GM21786 (cell line): ENCODE results near the gene CFAP58.

ENCODE experiments used
- ATAC-seq: cut with Tn5 transposase; IDR thresholded peaks from one replicate; pipeline ENCODE4 v1.9.1; 2021; ENCODE audit not compliant: unreplicated experiment

CFAP58 gene

DNA sequence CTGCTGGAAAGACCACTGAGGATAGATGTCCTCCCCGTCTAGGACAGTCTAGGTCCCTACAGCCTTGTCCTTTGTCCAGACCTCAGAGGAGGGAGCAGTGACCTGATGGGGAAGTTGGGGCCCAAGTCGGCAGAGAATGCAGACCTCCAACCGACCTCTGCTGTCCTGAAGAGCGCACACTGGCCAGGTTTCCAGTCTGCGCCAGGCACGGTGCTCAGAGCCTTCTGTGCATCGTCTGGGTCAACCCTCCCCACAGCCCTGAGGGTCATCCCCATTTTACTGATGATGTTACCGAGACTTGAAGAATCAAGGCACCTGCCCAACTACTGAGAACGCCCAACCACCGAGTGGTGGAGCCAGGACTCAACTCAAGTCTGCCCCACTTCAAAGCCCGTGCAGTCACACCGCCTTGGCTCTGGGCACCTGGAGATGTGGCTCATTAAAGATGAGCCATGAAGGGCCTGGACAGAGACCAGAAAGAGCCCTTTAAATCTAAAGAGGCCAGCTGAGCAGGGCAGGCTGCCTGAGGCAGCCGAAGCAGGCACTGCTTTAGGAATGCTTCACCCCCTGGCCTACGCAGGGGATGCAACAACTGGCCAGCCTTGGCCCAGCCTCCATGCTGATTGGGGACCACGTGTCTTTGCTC is 19.8 kb upstream of the CFAP58 start:
- no peak for ATAC-seq

DNA sequence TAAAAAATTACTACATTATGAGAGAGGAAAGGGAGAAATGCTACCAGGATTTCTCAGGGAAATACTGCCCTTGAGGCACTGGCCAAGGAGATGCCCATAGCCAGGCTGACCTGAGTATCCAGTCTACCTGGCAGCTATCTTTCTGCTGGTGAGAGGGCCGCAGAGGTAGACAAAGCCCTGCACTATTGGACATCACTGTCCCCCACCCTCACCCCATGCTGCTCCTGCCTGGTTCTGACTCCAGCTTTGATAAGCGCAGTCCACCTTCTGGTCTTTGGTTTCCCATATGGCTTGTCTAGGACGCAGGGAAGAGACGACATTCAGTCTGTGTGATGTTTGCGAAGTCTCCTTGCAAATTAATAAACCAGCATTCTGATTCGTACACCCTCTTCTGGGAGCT is 19.1 kb upstream of the CFAP58 start:
- no peak for ATAC-seq

DNA sequence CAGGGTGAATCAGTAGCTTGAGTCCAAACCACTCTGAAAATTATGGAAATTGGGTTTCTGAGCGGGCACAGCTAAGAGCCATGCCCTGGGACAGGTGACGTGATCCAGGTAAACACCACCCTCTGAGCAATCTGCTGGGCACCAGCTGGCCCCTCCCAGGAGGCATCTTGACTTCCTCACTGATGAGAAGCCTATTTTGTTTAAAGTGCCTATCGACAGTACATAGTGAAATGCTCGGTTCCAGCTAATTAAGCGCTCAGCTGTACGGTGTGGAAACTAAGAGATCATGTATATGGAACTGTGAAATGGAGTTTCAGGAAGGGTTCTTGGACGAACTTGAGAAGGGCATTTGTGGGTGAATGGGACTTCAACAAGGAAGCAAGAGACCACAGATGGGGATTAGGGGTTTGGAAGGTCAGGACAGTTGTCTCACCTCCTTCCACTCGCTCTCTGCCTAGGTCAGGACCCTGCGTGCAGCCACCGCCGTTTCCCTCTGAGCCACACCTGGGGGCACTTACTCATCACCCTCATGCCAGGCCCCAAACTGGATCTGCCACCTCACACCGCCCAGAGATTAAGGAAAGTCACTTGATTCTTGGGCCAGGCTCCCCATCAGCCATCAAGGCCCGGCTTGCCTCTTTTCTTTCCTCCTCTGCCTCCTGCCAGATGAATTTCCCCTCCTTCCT is 18.5 kb upstream of the CFAP58 start:
- ATAC-seq: no peak

DNA sequence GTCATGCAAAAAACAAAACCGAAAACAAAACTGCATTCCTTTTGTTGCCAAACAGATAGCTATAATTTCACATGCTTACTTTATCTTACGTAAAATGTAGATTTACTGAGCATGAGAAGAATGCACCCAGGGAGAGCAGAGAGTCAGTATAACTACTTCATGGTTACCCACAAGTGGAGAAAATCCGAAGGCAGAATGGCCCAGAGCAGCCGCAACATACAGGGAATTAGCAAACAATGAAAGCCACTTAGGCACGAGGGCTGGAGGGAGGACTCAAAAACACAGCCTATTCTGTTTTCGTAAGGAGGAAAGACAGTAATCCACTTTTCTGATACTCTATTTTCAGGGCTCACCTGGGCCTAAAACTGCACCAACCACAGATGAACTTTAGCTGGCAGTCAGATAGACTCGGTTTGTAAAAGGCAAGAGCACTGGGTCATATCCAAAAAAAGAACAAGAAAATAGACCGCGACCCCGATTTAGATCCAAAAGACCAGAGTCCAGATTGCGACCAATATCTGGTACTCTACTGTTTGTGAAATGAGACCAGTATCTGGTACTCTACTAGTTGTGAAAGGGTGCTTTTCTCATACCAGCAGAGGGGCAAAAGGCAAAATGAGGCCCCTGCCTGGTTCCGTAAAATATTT is 16.7 kb upstream of the CFAP58 start:
- ATAC-seq: peak; percentile 20

DNA sequence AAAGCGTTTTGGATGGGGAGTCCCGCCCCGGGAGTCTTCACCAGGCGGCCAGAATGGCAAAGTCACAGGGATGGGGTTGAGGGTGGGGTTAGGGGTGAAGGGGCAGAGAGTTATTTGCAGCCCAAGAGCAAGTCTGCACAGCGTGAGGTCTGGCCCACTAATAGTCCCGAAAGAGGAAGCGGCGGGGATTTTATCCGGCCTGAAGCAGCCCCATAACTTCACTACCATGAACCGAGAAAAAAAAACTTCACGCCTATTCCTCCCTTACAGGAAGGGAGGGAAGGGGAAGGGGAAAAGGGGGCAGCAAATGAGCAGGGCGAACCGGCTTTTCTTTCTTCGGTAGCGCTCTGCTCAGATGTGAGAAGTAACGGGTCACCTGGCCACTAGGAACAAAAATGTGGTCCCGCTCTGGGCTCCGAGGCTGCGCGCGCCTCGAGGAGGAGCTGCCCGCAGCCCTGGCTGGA is 16.1 kb upstream of the CFAP58 start:
- peak; percentile 39 for ATAC-seq

DNA sequence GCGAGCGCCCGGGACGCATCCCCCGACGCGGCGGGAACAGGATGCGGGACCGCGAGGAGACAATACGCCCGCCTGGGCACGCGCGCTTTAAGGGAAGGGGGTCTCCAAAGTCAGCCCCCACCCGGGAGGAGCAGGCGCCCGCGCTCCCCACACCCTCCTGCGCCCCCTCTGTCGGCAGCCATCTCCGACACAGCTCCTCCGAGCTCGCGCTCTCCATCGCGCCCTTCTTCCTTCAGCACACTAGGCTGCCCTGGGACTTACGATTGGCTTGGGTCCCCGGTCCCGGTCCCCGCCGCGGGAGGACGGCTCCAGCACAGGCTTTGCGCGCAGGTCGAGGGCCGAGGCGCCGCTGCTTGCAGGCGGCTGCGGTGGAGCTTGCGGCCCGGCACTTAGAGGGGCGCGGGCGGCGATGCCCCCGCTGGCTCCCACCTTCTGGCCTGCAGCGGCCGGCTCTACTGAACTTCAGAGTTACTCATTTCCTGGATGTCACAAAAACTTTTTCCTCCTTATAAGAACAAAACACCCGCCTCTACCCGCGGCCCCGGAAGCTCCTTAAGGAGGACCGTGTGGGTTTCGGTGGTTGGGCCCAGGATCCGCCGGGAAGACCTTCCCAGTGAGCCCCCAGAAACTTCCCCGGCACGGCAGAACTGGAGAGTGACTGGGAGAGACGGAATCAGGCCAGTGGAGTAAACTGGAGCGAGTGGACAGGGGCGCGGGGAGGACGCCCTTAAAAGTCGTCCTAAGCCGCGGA is 15.5 kb upstream of the CFAP58 start, which contains the start of gene ITPRIP:
Gene ITPRIP (minus strand): TSS at position 481 of the 751 bp plus-strand sequence. CDS start 22,414 bp downstream, outside the sequence.
- peak; percentile 66 for ATAC-seq

DNA sequence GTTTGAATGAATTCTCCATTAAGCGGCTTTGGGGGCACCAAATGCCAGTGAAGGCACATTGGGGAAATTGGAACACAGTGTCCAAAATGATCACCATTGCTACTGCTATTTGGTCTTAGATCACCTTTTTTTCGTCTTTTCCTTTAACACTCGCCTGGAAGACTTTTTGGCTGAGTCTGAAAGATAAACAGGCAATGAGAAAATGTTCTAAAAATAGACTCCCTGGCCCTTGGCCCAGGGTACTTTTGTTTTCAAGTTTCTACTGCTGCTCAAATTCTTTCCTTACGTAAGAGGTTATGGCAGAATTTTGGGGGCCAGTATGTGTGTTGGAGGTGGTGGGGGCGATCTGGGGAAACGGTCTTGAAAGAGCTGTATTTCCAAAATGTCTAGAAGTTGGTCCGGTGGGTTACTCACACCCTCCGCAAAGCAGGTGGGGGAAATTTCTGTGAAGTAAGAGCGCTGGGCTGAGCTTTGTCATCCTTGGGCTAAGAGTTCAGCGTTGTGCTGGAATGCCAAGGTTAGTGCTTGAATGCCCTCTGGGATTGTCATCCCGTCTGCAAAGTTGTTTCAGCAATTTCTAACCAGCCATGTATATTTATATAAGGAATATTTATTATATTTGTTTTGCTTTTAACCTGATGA is 14.0 kb upstream of the CFAP58 start:
- no peak for ATAC-seq

DNA sequence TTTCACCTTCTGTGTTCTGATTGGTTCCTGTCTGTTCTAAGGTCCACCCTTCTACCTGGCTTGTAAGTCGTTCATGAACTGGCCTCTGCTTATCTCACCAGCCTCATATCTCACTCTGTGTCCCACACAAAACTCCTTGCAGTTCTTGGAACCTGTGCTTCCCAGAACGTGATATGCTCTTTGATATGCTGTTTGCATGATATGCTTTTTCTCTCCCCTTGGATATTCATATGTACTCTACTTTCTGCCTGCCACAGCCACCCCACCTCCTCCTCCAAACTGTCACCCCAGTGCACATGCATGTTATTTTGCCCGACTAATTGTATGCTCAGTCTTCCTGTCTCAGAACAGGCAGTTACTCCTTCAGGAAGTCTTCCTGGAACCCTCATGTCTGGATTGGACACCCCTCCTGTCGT is 13.5 kb upstream of the CFAP58 start:
- ATAC-seq: no peak

DNA sequence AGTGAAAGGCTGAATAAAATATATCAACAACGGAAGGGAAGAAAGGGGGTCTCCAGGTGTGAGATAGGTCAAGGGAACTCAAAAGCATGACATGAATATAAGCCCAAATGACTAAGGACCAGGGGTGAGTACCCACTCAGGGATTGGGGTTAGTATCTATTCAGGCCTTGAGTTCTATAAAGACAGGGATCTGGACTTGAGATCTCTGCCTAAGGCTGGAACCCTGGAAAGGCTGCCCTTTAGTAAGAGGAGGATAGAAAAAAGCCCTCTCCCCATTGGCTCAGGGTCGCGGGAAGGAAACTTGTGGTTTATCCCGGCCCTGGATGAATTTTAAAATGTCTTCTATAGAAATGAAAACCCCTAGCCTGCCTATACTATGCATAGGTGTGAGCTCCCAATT is 13.0 kb upstream of the CFAP58 start:
- no peak for ATAC-seq

DNA sequence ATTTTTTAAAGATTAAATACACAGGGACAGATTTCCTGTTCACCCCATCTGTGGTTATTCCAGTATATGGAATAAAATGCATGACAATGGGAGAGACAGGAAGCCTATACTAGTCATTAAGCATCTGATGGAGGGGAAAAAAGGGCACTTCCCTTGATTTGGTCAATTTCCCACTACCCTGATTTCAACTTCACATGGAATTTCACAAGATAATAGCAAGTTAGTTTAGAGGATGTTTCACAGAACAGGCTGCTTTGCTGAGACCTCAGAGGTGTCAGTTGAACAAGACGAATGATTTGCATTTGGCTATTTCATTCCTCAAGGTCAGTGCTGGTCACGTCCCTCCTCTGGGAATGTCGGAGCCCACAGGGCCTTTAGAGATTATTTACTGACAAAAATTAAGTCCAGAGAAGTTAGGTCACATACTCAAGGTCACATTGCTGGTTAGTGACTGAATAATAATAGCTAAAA is 10.7 kb upstream of the CFAP58 start:
- ATAC-seq: no peak

DNA sequence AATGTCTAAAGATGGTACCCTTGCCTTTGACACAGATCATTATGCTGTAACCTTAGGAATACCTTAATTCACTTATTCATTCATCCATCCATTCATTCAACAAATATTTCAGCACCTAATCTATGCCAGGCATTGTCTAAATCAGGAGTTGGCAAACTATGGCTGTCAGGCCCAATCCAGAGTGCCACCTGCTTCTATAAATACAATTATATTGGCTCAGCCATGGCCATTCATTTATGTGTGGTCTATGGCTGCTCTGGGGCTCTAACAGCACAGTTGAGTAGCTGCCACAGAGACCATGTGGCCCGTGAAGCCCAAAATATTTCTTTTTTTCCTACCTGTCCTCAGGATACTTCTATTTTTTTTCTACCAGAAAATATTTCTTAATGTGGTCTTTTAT is 9.4 kb upstream of the CFAP58 start:
- no peak for ATAC-seq

DNA sequence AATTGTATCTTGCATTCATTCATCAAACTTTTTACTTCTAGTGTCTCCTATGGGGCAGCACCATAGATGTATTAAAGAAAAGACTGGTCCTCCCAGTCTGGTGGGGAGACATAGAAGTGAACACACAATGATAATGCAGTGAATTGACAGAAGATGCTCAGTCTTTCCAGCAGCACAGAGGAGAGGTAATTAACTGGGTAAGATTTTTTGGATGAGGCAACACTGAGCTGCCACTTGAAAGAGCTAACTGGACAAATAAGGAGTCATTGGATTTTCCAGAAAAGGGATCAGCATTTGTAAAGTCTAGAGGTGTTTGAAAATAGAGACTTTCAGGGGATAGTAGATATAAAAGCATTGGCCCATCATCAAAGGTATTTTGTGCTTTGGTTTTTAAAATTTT is 8.1 kb upstream of the CFAP58 start:
- ATAC-seq: no peak

DNA sequence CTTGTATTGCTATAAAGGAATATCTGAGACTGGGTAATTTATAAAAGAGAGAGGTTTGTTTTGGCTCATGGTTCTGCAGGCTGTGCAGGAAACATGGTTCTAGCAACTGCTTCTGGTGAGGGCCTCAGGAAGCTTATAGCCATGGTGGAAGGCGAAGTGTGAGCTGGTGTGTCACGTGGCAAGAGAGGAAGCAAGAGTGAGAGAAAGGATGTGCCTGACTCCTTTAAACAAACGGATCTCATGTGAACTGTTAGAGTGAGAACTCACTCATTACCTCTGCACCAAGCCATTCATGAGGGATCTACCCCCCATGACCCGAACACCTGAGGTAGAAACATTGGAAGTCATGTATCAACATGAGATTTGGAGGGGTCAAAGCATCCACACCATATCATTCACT is 7.7 kb upstream of the CFAP58 start:
- ATAC-seq: no peak

DNA sequence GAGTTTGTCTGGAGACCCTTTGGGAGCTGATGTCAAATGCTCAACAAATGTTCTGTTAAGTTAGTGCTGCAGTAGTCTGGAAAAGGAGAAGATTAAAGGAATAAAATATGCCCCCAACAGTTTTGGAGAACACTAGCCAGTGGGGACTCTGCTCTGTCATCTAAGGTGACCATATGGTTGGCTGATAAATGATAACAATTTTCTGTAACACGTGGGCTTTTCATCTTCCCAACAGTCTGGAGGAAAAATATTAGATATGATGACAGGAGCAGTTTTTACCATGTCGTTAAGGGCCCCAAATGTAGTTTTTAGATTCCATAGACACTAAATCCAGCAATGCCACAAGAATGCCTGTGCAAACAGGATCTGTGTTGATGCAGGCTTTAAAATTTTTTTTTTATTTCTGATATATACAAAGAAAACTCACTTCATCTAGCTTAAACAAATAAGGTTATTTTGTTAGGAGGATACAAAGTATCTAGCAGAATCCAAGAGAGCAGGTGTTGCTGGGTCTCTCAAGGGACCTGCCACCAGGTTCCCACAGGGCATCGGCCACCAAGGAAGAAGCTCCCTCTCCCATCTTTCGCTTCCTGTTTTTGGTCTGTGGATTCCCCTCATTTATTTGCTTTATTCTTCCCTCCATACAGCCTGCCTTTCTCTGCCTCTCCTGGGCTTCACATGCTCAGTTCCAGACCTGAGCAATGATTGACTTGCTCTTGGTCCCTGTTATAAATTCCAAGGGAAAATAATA is 6.2 kb upstream of the CFAP58 start:
- no peak for ATAC-seq

DNA sequence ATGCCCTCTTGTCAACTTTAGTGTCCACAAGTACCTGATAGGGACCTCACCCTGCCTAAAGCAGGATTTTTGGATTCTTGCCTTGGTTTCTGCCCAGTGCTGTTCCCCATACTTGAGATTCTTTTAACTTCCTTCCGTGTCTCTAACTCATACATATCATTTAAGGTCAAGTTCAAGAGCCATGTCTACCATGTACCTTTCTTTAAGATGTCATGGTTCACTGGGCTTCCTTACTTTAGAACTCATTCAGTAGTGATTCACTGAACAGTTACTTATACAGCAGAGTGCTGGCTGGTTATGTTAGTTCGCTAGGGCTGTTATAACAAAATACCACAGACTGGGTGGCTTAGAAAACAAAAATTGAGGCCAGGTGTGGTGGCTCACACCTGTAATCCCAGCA is 5.0 kb upstream of the CFAP58 start:
- ATAC-seq: no peak

DNA sequence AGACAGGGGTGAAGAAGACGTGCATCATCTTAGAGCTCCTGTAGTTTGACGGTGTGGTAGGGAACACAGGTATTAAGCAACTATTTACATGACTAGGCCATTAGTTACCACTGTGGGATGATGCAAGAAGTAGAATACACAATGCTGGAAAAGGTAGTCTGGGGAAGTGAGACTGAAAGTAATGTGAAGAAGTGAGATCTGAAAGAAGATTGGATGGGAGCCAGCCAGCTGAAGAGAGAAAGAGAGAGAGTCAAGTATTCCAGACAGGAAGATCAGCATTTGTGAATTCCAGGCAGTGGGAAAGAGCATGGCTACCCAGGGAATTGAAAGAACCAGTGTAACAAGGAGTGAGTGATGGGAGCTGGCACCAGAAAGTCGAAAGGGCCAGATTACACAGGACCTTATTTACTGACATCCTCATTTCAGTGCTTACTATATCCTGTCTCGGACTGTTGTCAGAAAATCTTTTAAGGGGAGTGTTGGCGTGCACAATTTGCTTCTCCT is 4.0 kb upstream of the CFAP58 start:
- ATAC-seq: peak; percentile 52

DNA sequence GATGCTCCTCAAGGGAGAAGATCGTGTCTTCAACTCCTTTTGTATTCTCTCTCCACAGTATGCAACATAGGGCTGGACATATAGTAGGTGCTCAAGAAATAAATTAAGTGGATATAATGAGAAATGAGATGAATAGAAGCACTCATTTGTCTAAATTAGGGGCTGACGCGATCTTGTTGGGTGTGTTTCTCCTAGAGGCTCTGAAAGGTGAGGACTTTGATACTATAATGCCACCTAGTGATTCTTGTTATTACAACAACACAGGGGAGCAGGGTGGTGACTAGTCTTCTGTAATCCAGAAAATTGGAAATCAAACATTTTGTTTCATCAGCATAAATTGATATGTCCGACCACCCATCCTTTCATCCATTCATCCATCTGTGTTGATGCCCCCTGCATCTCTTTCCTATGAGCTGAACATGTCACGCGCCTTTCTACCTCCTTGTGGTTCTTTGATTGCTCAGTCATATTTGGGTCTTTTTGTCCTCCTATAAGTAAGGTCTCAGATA is 3.5 kb upstream of the CFAP58 start:
- ATAC-seq: peak; percentile 37

DNA sequence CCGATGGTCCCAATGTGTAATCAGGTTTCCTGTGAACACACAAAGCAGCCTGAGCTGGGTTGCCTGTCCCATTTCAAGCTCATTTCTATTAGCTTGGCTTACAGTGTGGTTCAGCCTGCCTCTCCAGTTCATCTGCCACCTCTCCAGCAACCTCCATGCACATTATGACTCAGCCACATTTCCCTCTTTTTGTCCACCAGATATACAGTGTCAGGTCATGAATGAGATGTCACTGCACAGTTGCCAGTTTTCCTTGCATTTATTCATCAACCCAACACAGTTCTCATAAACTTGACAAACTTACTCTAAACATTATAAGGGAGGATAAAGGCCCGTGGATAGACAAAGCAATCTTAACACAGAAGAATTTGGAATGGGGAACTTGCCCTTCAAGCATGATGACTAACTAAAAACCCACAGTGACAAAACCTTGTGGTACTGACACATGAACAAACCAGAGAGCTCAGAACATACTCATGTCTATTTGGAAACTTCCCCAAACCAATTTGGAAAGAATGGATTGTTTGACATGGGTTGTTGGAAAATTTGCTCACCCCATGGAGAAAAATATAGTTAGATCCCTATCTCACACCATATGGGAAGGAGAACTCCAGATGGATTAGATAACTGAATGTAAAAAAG is 2.5 kb upstream of the CFAP58 start:
- no peak for ATAC-seq

DNA sequence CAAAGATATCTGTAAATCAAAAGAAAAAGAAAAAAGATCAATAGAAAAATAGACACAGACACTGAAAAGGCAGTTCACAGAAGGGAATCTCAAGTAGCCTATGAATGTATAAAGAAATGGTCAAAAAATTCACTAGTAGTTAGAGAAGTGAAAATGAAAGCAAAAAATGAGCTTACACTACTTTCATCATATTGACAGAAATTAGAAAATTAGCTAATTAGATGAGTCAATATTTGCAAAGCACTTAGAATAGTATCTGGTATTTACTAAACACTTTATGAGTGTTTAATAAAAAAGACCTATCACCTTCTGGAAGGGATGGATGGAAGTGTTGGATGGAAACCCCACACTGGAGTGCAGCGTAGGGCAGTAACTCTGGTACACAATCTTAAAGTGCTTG is 1.7 kb upstream of the CFAP58 start:
- ATAC-seq: no peak
